HepG2 (cell line): ENCODE results near the gene ZNF644. TPM values are rescaled to one million over a fixed set of nuclear protein-coding genes. Genes with fewer than 3 reads are reported as not detected.

Experiments
- ATF4 ChIP-seq, 2 experiments: fragments of 450-650 bp in 1 of 2; sonication (generic) in 1 of 2; formaldehyde crosslinking; IDR thresholded peaks; 2 replicates each; pipeline versions ENCODE4 v1.5.0 to v1.8.0; 2020 to 2022; ENCODE audit warnings: mild to moderate bottlenecking in 1 of 2, missing genetic modification reagents in 1 of 2
- CBX2 ChIP-seq, 2 experiments: fragments of 200-600 bp in 1 of 2; sonication (generic); formaldehyde crosslinking in 1 of 2; IDR thresholded peaks; 2 replicates each; pipeline versions ENCODE4 v1.7.0 to v1.8.1; 2018 to 2022; ENCODE audit warnings: low read depth in 2 of 2, low read length in 1 of 2, mild to moderate bottlenecking in 1 of 2, missing genetic modification reagents in 1 of 2
- CREB1 ChIP-seq, 2 experiments: fragments of 450-650 bp in 1 of 2; IDR thresholded peaks; 2 replicates each; pipeline ENCODE4 v1.6.1; 2016 to 2017; ENCODE audit warnings: control low read depth in 1 of 2, mild to moderate bottlenecking in 1 of 2, missing compliant biosample characterization in 1 of 2, missing genetic modification characterization in 1 of 2
- ELF1 ChIP-seq: sonication (generic); formaldehyde crosslinking; IDR thresholded peaks from 2 replicates; pipeline ENCODE4 v1.4.0; 2020; ENCODE audit warnings: missing genetic modification reagents
- ETS1 ChIP-seq: sonication (generic); formaldehyde crosslinking; IDR thresholded peaks from 2 replicates; pipeline ENCODE4 v1.4.0; 2020; ENCODE audit warnings: missing genetic modification reagents
- ONECUT2 ChIP-seq: sonication (generic); formaldehyde crosslinking; IDR thresholded peaks from 2 replicates; pipeline ENCODE4 v1.4.0; 2020; ENCODE audit warnings: missing genetic modification reagents
- PRPF4 ChIP-seq: fragments of 200-400 bp; formaldehyde crosslinking; IDR thresholded peaks from 2 replicates; pipeline ENCODE4 v1.6.1; 2016; ENCODE audit warnings: low read length, low read depth; ENCODE audit not compliant: poor library complexity, severe bottlenecking
- ZHX2 ChIP-seq, 2 experiments: sonication (generic) in 1 of 2; formaldehyde crosslinking in 1 of 2; IDR thresholded peaks; 2 replicates each; pipeline versions ENCODE4 v1.6.1 to v1.9.0; 2014 to 2022; ENCODE audit warnings: antibody characterized with exemption in 1 of 2, borderline replicate concordance in 1 of 2, inconsistent platforms in 1 of 2, low read depth in 1 of 2, missing genetic modification reagents in 1 of 2
- ZNF230 ChIP-seq: sonication (generic); formaldehyde crosslinking; IDR thresholded peaks from 2 replicates; pipeline ENCODE4 v1.4.0; 2020; ENCODE audit warnings: mild to moderate bottlenecking, missing genetic modification reagents
- ZNF281 ChIP-seq: sonication (generic); formaldehyde crosslinking; IDR thresholded peaks from 2 replicates; pipeline ENCODE4 v1.4.0; 2020; ENCODE audit warnings: missing genetic modification reagents, borderline replicate concordance
- ZNF552 ChIP-seq: sonication (generic); formaldehyde crosslinking; IDR thresholded peaks from 2 replicates; pipeline ENCODE4 v1.9.0; 2022; ENCODE audit warnings: missing genetic modification reagents, mild to moderate bottlenecking, borderline replicate concordance
- ZNF567 ChIP-seq: sonication (generic); formaldehyde crosslinking; IDR thresholded peaks from 2 replicates; pipeline ENCODE4 v1.8.1; 2023; ENCODE audit warnings: mild to moderate bottlenecking, missing genetic modification reagents, borderline replicate concordance
- ZSCAN21 ChIP-seq: sonication (generic); formaldehyde crosslinking; IDR thresholded peaks from 2 replicates; pipeline ENCODE4 v1.8.0; 2022; ENCODE audit warnings: mild to moderate bottlenecking, missing genetic modification reagents, moderate library complexity, borderline replicate concordance
- polyA plus RNA-seq, 8 experiments: library from polyadenylated mRNA; depleted of rRNA in 3 of 8; stranded (reverse) in 7 of 8; unstranded in 1 of 8; fragments of >200 nt; fragmentation: Illumina TruSeq in 4 of 8; extraction: Trizol in 4 of 8; gene quantifications; 2 replicates each; pipeline versions ENCODE4 v1.2.1 to v1.2.3, GENCODE V29; 2011 to 2016; ENCODE audit warnings: low read depth in 4 of 8, missing spikeins in 1 of 8, mixed read lengths in 1 of 8; ENCODE audit not compliant: insufficient read depth in 1 of 8
- total RNA-seq, 5 experiments: library from RNA; depleted of rRNA; stranded (reverse); fragments of >200 nt; fragmentation: Illumina TruSeq; extraction: Trizol; gene quantifications; 2 replicates each; pipeline ENCODE4 v1.2.3, GENCODE V29; 2016; ENCODE audit warnings: low read depth in 1 of 5

Gene ZNF644
- total and polyA plus RNA-seq, 2 of the 13 experiments (the other 11 are each of a cell fraction or from before 2014, with no cell fraction given): 17.7 to 51.7 TPM

GRCh38 chr1:91020967-91021685 is 709 bp downstream of the ZNF644 start (continued):
- TF ChIP-seq ZHX2 (IDR thresholded peaks at IDR 0.05; ENCODE audit: low read depth) (no peak), ZHX2 (CRISPR knock-in tag; IDR thresholded peaks at IDR 0.05; ENCODE audit: borderline replicate concordance) (no peak), PRPF4 (no peak), ZNF281 (CRISPR knock-in tag) (peak; percentile 35; the same call in 1 of the 2 replicates), ELF1 (CRISPR knock-in tag) (no peak), ZNF552 (CRISPR knock-in tag) (no peak), ZNF567 (CRISPR knock-in tag) (no peak), CREB1 (IDR thresholded peaks at IDR 0.05) (no peak), CREB1 (CRISPR knock-in tag; IDR thresholded peaks at IDR 0.05) (0 out of 2 replicates have a peak, but pooled peaks have one; percentile 17), CBX2 (IDR thresholded peaks at IDR 0.05; ENCODE audit: low read depth, low read length) (no peak), CBX2 (CRISPR knock-in tag; IDR thresholded peaks at IDR 0.05; ENCODE audit: low read depth) (no peak), ONECUT2 (CRISPR knock-in tag) (no peak), ETS1 (CRISPR knock-in tag) (no peak), ZSCAN21 (CRISPR knock-in tag) (no peak), ATF4 (CRISPR knock-in tag; IDR thresholded peaks at IDR 0.05) (no peak; a peak in 1 of 4 replicates), ZNF230 (CRISPR knock-in tag) (no peak)
